H1 (cell line): ENCODE measurements around the gene HIVEP3. TPM values are rescaled to one million over a fixed set of nuclear protein-coding genes. Genes with fewer than 3 reads are reported as not detected.

ENCODE experiments used
- BRCA1 ChIP-seq: IDR thresholded peaks from 2 replicates; pipeline ENCODE4 v1.6.1; 2012; ENCODE audit warnings: low read depth, low read length, improper control_type of control experiment
- EZH2 ChIP-seq: fragments of 200-600 bp; sonication (generic); IDR thresholded peaks from 2 replicates; pipeline ENCODE4 v1.7.1; 2012; ENCODE audit warnings: low read depth, mild to moderate bottlenecking, moderate library complexity, low read length, inconsistent platforms; ENCODE audit not compliant: severe bottlenecking
- RAD21 ChIP-seq, 2 experiments: IDR thresholded peaks in 1 of 2; conservative IDR thresholded peaks in 1 of 2; 2 replicates each; pipeline ENCODE4 v1.6.1; 2011; ENCODE audit warnings: low read depth in 2 of 2, low read length in 2 of 2, improper control_type of control experiment in 1 of 2, inconsistent platforms in 1 of 2, mild to moderate bottlenecking in 1 of 2, moderate library complexity in 1 of 2
- TBP ChIP-seq: IDR thresholded peaks from 2 replicates; pipeline ENCODE4 v1.6.1; 2011; ENCODE audit warnings: low read depth, low read length, improper control_type of control experiment
- polyA plus RNA-seq, 7 experiments: library from polyadenylated mRNA; depleted of rRNA in 3 of 7; stranded (reverse) in 5 of 7; unstranded in 2 of 7; fragments of >200 nt in 5 of 7; fragments of 200-250 nt in 2 of 7; gene quantifications; 1 replicate in 5 of 7; 2 replicates in 1 of 7; 4 replicates in 1 of 7; pipeline versions ENCODE4 v1.2.1 to v1.2.3, GENCODE V29; 2011 to 2013; ENCODE audit warnings: missing spikeins in 2 of 7, mixed read lengths in 2 of 7
- total RNA-seq: library from RNA; stranded (reverse); fragmentation: NEBNext Ultra II Directional; extraction: Animal tissue kit (Norgen Biotek cat#: 25700); gene quantifications from 2 replicates; pipeline ENCODE4 v1.2.1, GENCODE V29; 2021
- TF ChIP-seq, protein P1 (sequence below): fragments of 300-600 bp; sonication (generic); IDR thresholded peaks from 2 replicates; pipeline ENCODE4 v1.7.1; 2012; ENCODE audit warnings: low read length, moderate library complexity, mild to moderate bottlenecking, inconsistent platforms; ENCODE audit not compliant: insufficient replicate concordance
- TF ChIP-seq, protein P2 (sequence below): IDR thresholded peaks from 2 replicates; pipeline ENCODE4 v1.6.1; 2011; ENCODE audit warnings: low read depth, mild to moderate bottlenecking, low read length; ENCODE audit not compliant: insufficient read depth

Gene HIVEP3
- total and polyA plus RNA-seq, 2 of the 8 experiments (the other 6 are each of a cell fraction or from before 2014, with no cell fraction given): 0.24 to 0.69 TPM

DNA sequence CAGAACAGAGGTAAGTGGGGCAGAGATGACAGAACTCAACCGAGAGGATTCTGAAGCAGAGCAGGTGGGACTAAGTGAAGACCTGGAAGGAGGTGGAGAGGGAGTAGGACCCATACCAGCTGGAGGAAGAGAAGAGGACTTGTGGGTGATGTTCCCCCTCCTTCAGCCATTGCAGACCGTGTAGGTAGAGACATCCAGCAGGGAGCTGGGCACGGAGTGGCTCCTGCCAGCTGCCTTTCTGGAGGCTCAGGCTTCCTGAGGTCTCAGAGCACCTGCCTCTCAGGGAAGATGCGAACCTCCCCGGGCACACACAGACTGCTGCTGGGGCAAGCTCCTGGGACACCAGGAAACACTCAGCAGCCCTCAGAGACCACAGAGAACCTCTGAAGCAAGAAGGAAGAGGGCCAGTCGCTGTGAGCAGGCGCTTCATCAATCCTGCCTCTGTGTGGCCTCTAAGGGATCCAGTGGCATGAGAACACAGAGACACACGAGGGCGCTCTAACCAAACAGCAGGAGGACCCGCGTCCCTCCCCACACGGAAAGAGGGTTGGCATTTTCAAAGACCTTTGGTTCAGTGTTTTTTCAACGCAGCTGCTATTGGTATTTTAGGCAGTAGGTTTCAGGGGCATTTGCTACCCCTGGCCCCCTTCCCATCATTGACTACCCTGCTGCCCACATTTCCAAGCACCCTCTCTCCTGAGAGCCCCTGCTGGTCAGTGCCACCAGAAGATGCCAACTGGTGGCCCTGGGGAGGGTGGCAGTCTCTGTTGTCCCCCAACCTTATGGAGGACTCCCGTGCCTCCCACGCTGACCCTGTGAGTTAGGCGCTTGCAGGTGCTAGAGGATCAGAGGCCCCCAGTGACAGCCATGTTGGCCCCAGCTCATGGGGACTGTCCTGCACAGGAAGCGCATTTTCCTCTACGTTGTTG, 344.7 kb downstream of the HIVEP3 start (continued):
- TF ChIP-seq RAD21 (IDR thresholded peaks at IDR 0.05 in 1 of 2, conservative IDR thresholded peaks at IDR 0.05 in 1 of 2; ENCODE audit: low read depth in 2 of 2, low read length in 2 of 2): peak; percentile 98 to 99
- no peak for TF ChIP-seq EZH2
- no peak for TF ChIP-seq TBP
- TF ChIP-seq, protein P1, sequence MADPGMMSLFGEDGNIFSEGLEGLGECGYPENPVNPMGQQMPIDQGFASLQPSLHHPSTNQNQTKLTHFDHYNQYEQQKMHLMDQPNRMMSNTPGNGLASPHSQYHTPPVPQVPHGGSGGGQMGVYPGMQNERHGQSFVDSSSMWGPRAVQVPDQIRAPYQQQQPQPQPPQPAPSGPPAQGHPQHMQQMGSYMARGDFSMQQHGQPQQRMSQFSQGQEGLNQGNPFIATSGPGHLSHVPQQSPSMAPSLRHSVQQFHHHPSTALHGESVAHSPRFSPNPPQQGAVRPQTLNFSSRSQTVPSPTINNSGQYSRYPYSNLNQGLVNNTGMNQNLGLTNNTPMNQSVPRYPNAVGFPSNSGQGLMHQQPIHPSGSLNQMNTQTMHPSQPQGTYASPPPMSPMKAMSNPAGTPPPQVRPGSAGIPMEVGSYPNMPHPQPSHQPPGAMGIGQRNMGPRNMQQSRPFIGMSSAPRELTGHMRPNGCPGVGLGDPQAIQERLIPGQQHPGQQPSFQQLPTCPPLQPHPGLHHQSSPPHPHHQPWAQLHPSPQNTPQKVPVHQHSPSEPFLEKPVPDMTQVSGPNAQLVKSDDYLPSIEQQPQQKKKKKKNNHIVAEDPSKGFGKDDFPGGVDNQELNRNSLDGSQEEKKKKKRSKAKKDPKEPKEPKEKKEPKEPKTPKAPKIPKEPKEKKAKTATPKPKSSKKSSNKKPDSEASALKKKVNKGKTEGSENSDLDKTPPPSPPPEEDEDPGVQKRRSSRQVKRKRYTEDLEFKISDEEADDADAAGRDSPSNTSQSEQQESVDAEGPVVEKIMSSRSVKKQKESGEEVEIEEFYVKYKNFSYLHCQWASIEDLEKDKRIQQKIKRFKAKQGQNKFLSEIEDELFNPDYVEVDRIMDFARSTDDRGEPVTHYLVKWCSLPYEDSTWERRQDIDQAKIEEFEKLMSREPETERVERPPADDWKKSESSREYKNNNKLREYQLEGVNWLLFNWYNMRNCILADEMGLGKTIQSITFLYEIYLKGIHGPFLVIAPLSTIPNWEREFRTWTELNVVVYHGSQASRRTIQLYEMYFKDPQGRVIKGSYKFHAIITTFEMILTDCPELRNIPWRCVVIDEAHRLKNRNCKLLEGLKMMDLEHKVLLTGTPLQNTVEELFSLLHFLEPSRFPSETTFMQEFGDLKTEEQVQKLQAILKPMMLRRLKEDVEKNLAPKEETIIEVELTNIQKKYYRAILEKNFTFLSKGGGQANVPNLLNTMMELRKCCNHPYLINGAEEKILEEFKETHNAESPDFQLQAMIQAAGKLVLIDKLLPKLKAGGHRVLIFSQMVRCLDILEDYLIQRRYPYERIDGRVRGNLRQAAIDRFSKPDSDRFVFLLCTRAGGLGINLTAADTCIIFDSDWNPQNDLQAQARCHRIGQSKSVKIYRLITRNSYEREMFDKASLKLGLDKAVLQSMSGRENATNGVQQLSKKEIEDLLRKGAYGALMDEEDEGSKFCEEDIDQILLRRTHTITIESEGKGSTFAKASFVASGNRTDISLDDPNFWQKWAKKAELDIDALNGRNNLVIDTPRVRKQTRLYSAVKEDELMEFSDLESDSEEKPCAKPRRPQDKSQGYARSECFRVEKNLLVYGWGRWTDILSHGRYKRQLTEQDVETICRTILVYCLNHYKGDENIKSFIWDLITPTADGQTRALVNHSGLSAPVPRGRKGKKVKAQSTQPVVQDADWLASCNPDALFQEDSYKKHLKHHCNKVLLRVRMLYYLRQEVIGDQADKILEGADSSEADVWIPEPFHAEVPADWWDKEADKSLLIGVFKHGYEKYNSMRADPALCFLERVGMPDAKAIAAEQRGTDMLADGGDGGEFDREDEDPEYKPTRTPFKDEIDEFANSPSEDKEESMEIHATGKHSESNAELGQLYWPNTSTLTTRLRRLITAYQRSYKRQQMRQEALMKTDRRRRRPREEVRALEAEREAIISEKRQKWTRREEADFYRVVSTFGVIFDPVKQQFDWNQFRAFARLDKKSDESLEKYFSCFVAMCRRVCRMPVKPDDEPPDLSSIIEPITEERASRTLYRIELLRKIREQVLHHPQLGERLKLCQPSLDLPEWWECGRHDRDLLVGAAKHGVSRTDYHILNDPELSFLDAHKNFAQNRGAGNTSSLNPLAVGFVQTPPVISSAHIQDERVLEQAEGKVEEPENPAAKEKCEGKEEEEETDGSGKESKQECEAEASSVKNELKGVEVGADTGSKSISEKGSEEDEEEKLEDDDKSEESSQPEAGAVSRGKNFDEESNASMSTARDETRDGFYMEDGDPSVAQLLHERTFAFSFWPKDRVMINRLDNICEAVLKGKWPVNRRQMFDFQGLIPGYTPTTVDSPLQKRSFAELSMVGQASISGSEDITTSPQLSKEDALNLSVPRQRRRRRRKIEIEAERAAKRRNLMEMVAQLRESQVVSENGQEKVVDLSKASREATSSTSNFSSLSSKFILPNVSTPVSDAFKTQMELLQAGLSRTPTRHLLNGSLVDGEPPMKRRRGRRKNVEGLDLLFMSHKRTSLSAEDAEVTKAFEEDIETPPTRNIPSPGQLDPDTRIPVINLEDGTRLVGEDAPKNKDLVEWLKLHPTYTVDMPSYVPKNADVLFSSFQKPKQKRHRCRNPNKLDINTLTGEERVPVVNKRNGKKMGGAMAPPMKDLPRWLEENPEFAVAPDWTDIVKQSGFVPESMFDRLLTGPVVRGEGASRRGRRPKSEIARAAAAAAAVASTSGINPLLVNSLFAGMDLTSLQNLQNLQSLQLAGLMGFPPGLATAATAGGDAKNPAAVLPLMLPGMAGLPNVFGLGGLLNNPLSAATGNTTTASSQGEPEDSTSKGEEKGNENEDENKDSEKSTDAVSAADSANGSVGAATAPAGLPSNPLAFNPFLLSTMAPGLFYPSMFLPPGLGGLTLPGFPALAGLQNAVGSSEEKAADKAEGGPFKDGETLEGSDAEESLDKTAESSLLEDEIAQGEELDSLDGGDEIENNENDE: no peak
- peak; percentile 6; the same call in 1 of the 2 replicates for TF ChIP-seq BRCA1
- TF ChIP-seq, protein P2, sequence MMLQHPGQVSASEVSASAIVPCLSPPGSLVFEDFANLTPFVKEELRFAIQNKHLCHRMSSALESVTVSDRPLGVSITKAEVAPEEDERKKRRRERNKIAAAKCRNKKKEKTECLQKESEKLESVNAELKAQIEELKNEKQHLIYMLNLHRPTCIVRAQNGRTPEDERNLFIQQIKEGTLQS: no peak
